K562 treated with DMSO at 1 percent for 12 hours (cell line): ENCODE measurements around the gene CSN1S1. TPM values are rescaled to one million over a fixed set of nuclear protein-coding genes. Genes with fewer than 3 reads are reported as not detected.

ENCODE experiments used
- total RNA-seq: library from RNA; unstranded; fragments of 300-600 nt; gene quantifications from 2 replicates; pipeline ENCODE4 v1.2.3, GENCODE V29; 2022; ENCODE audit not compliant: insufficient read depth

The CSN1S1 gene, protein sequence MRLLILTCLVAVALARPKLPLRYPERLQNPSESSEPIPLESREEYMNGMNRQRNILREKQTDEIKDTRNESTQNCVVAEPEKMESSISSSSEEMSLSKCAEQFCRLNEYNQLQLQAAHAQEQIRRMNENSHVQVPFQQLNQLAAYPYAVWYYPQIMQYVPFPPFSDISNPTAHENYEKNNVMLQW
- not detected in 2 replicates for total RNA-seq

DNA sequence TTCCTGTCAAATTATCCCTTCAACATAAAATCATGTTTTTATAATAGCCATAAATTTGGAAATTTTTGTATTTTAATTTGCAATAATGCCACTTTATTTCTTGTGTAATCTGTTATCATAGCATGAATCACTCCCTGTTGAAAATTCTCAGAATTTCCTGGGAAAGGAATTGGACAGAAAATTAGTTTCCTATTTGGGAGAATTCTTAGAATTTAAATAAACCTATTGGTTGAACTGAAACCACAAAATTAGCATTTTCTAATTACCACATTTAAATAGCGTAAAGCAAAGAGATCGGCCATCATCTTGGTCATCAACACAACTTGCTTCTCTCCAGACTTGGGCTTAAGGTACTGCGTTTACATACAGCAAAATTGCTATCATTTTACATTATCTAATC, at the start of gene CSN1S1:
TSS of gene CSN1S1 (plus strand) at position 301 of the 400 bp plus-strand sequence. CDS start 1,488 bp downstream, outside the sequence.

DNA sequence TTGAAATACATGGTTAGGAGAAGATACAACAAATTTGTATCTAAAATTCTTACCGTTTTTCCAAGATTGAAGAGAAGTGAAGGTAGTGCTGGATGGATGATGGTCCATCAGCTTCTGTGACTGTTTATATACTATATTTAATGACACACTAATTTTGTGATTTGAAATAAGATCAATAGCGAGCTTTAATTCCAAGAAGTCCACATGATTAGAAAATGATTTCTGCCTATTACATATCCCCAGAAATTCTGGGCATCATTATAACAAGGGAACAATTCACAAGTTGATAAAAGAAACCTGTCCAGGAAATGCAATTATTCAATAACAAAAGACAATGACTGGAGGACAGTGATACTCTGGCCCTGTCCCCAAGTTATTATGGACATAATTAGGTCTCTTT, 34.8 kb downstream of the CSN1S1 start, which contains the start of gene CSN2:
TSS of gene CSN2 (minus strand) at position 101 of the 400 bp plus-strand sequence. CDS start 4,733 bp downstream, outside the sequence.

DNA sequence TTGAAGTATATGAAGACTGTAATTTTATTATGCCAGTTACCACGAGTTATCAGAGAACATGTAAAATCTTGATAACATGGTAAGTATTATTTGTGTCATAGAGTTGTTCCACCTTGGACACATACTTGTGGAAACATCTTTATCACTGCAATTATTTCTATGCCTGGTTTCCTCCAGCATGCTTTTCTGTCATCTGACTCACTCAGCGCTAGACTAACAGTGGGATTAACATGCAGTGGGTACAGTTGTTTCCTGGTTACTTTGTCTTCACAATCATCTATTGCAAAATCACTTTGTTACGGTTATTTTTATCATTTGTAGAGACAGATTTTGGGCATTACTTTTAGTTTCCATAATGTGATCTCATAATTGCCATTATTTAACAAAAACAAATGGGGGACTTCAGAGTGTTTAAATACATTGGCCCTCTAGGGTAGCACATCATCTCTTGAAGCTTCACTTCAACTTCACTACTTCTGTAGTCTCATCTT, 64.7 kb downstream of the CSN1S1 start, which contains the start of gene STATH:
TSS of gene STATH (plus strand) at position 441 of the 491 bp plus-strand sequence. CDS start 2,472 bp downstream, outside the sequence.

Other genes with a start within 250 kb of the CSN1S1 start
- gene SULT1B1, start 170.4 kb upstream of the CSN1S1 start, total RNA-seq, result not detected in 2 replicates
- not detected in 2 replicates for gene SULT1E1, start 70.9 kb upstream of the CSN1S1 start, total RNA-seq
- not detected in 2 replicates for gene CSN2, start 34.7 kb downstream of the CSN1S1 start, total RNA-seq
- gene STATH, start 64.9 kb downstream of the CSN1S1 start, total RNA-seq, result not detected in 2 replicates
- not detected in 2 replicates for gene HTN3, start 97.4 kb downstream of the CSN1S1 start, total RNA-seq
- not detected in 2 replicates for gene HTN1, start 119.4 kb downstream of the CSN1S1 start, total RNA-seq
- not detected in 2 replicates for gene PRR27, start 223.2 kb downstream of the CSN1S1 start, total RNA-seq